ENCODE data around the gene PODN. TPM values are rescaled to one million over a fixed set of nuclear protein-coding genes. Genes with fewer than 3 reads are reported as not detected.

The PODN gene
- total RNA-seq, 1 experiment from 2014 or later: not detected

DNA sequence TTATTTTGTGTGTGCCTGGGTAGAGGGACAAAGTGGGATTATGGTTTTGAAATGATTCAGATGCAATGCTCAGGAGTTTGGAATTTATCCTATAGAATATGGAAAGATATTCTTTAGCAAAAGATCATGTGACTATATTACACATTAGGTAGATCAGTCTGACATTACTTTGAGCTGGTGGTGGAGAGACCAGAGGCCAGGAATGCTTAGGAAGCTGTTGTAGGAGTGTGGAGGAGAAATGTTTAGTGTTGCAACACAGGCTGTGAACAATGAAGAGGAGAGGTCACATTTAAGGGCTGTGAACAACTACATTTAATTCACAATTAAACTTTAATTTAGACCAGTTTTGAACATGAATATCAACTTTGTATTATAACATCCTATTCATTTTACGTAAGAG, 45.3 kb upstream of the PODN start:
- peak overlapping the region; percentile 85 for H3K4me3 Mint-ChIP-seq (ENCODE audit: unreplicated experiment)
- H3K4me1 Mint-ChIP-seq (ENCODE audit: insufficient read depth, unreplicated experiment): peaks cover 17% of the 10 kb centered on the region
- ChIA-PET POLR2A (interaction anchor here (0.6 to 1.0 kb wide), 2 partner anchors 9 to 35 kb away, joined by 3 to 4 read pairs; no protein-coding TSS in a partner anchor), CTCF (no interaction called here)
- no peaks in the 10 kb centered on the region for H3K9me3 Mint-ChIP-seq (ENCODE audit: unreplicated experiment)
- peaks cover 6% of the 10 kb centered on the region for H3K36me3 Mint-ChIP-seq (ENCODE audit: insufficient read depth, unreplicated experiment)
- H3K27me3 Mint-ChIP-seq (ENCODE audit: insufficient read depth, unreplicated experiment): no peaks in the 10 kb centered on the region
- BruUV-seq (replicated peaks): no TSS peak
- intact Hi-C loops (cut with micrococcal nuclease): loop anchor here (5.0 kb wide), 1 partner anchor 89 kb away; the partner anchor contains the start of gene SCP2
- TF ChIP-seq, protein P1, sequence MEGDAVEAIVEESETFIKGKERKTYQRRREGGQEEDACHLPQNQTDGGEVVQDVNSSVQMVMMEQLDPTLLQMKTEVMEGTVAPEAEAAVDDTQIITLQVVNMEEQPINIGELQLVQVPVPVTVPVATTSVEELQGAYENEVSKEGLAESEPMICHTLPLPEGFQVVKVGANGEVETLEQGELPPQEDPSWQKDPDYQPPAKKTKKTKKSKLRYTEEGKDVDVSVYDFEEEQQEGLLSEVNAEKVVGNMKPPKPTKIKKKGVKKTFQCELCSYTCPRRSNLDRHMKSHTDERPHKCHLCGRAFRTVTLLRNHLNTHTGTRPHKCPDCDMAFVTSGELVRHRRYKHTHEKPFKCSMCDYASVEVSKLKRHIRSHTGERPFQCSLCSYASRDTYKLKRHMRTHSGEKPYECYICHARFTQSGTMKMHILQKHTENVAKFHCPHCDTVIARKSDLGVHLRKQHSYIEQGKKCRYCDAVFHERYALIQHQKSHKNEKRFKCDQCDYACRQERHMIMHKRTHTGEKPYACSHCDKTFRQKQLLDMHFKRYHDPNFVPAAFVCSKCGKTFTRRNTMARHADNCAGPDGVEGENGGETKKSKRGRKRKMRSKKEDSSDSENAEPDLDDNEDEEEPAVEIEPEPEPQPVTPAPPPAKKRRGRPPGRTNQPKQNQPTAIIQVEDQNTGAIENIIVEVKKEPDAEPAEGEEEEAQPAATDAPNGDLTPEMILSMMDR (IDR thresholded peaks at IDR 0.05; ENCODE audit: unreplicated experiment): no peak
- H3K27ac Mint-ChIP-seq (ENCODE audit: low read depth, unreplicated experiment): no peak overlapping the region
- peak; percentile 6 for DNase-seq (ENCODE audit: unreplicated experiment)

- intact Hi-C loops (cut with micrococcal nuclease): no loop called here
- no peak for DNase-seq (ENCODE audit: unreplicated experiment)
- TF ChIP-seq, protein P1 (IDR thresholded peaks at IDR 0.05; ENCODE audit: unreplicated experiment): no peak
- Mint-ChIP-seq H3K9me3 (ENCODE audit: unreplicated experiment) (no peaks in the 10 kb centered on the region), H3K27ac (ENCODE audit: low read depth, unreplicated experiment) (no peak overlapping the region), H3K4me1 (ENCODE audit: insufficient read depth, unreplicated experiment) (peaks cover 17% of the 10 kb centered on the region), H3K36me3 (ENCODE audit: insufficient read depth, unreplicated experiment) (peaks cover 6% of the 10 kb centered on the region), H3K27me3 (ENCODE audit: insufficient read depth, unreplicated experiment) (no peaks in the 10 kb centered on the region), H3K4me3 (ENCODE audit: unreplicated experiment) (no peak overlapping the region)
- ChIA-PET POLR2A (no interaction called here), CTCF (no interaction called here)
- no TSS peak for BruUV-seq (replicated peaks)
These were observed 41.4 kb upstream of the PODN start for GRCh38 chr1:53020588-53020987.

DNA sequence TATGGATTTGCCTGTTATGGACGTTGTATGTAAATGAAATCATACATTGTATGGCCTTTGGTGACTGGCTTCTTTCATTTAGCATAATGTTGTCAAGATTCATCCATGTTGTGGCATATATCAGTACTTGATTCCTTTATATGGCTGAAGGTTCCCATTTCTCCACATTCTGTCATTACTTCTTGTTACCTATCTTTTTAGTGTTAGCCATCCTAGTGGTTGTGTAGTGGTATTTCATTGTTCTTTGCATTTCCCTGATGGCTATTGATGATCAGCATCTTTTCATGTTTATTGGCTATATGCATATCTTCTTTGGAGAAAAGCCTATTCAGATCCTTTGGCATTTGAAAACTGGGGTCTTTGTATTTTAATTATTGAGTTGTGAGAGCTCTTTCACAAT, 39.8 kb upstream of the PODN start:
- intact Hi-C loops (cut with micrococcal nuclease): no loop called here
- Mint-ChIP-seq H3K9me3 (ENCODE audit: unreplicated experiment) (no peaks in the 10 kb centered on the region), H3K36me3 (ENCODE audit: insufficient read depth, unreplicated experiment) (peaks cover 6% of the 10 kb centered on the region), H3K27me3 (ENCODE audit: insufficient read depth, unreplicated experiment) (no peaks in the 10 kb centered on the region), H3K27ac (ENCODE audit: low read depth, unreplicated experiment) (no peak overlapping the region), H3K4me3 (ENCODE audit: unreplicated experiment) (no peak overlapping the region), H3K4me1 (ENCODE audit: insufficient read depth, unreplicated experiment) (peaks cover 3% of the 10 kb centered on the region)
- no TSS peak for BruUV-seq (replicated peaks)
- DNase-seq (ENCODE audit: unreplicated experiment): no peak
- CTCF ChIA-PET: interaction anchor here (0.6 kb wide), 1 partner anchor 1509 kb away, joined by 3 read pairs; no protein-coding TSS in a partner anchor
- TF ChIP-seq, protein P1 (IDR thresholded peaks at IDR 0.05; ENCODE audit: unreplicated experiment): no peak
- POLR2A ChIA-PET: no interaction called here

DNA sequence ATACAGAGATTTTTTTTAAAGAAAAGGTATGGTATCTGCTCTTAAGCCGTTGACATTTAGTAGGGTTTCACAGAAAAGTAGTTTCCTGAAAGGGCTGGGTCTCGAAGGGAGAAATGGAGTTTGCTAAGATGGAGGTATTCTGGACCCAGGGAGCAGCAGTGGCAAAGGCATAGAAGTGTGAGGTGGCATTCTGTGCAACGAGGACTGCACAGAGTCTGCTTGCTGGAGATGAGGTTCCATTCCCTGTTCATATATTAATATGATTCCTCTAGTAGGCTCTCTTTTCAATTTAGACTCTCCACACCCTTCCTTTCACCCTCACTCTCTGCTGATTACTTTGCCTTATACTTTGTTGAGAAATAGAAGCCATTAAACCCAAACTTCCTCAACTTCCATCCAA, 38.5 kb upstream of the PODN start:
- BruUV-seq (replicated peaks): no TSS peak

More for the DNA sequence above, 38.5 kb upstream of the PODN start:
- intact Hi-C loops (cut with micrococcal nuclease): no loop called here
- DNase-seq (ENCODE audit: unreplicated experiment): no peak
- Mint-ChIP-seq H3K36me3 (ENCODE audit: insufficient read depth, unreplicated experiment) (peaks cover 9% of the 10 kb centered on the region), H3K9me3 (ENCODE audit: unreplicated experiment) (no peaks in the 10 kb centered on the region), H3K4me1 (ENCODE audit: insufficient read depth, unreplicated experiment) (no peaks in the 10 kb centered on the region), H3K27me3 (ENCODE audit: insufficient read depth, unreplicated experiment) (no peaks in the 10 kb centered on the region), H3K4me3 (ENCODE audit: unreplicated experiment) (no peak overlapping the region), H3K27ac (ENCODE audit: low read depth, unreplicated experiment) (no peak overlapping the region)
- ChIA-PET CTCF (no interaction called here), POLR2A (no interaction called here)
- TF ChIP-seq, protein P1 (IDR thresholded peaks at IDR 0.05; ENCODE audit: unreplicated experiment): no peak
